RPMI7951 (cell line): ENCODE measurements around the gene FAIM. TPM values are rescaled to one million over a fixed set of nuclear protein-coding genes. Genes with fewer than 3 reads are reported as not detected.
"Not testable (repeated sequence)": the region's sequence is repeated elsewhere in the genome, so short reads cannot be mapped to it uniquely, and the experiment has no call there.

ENCODE experiments used
- DNase-seq: peaks from one replicate; pipeline ENCODE4 v3.0.0-alpha.2; 2012; ENCODE audit warnings: low read depth
- total RNA-seq: library from RNA; depleted of rRNA; stranded (reverse); fragments of >200 nt; shearing (Covaris generic); gene quantifications from 2 replicates; pipeline ENCODE4 v1.2.3, GENCODE V29; 2014; rRNA removed

FAIM gene
- total RNA-seq, 1 experiment from 2014 or later = 47.0 TPM

- no peak for DNase-seq
Observed at GRCh38 chr3:138678086-138678485, 69.5 kb downstream of the FAIM start.

- DNase-seq = no peak
Observed at GRCh38 chr3:138678874-138679392, 70.4 kb downstream of the FAIM start.

- not testable (repeated sequence) for DNase-seq
Observed at GRCh38 chr3:138680974-138681373, 72.4 kb downstream of the FAIM start.

GRCh38 chr3:138681463-138682220 lies 73.1 kb downstream of the FAIM start:
- DNase-seq = no peak

GRCh38 chr3:138682648-138683047 lies 74.1 kb downstream of the FAIM start:
- DNase-seq = no peak

Other genes starting within 250 kb of the FAIM start
- 0.12 and 0.20 TPM in 2 replicates for gene ESYT3, start 174.2 kb upstream of the FAIM start, total RNA-seq
- gene CEP70, start 14.5 kb upstream of the FAIM start, total RNA-seq = 43.1 and 59.2 TPM in 2 replicates
- 9.1 and 11.1 TPM in 2 replicates for gene PIK3CB, start 226.2 kb downstream of the FAIM start, total RNA-seq